ENCODE measurements around the gene CASK. TPM values are rescaled to one million over a fixed set of nuclear protein-coding genes. Genes with fewer than 3 reads are reported as not detected.

CASK gene
- total RNA-seq, 1 donor: 55.4 TPM

- Histone ChIP-seq H3K27me3 (ENCODE audit: insufficient read depth, low read length) (peaks cover 5% of the 10 kb centered on the region), H3K27ac (ENCODE audit: low read depth, low read length) (no peak overlapping the region), H3K9me3 (ENCODE audit: low read depth, low read length) (no peaks in the 10 kb centered on the region), H3K4me1 (ENCODE audit: insufficient read depth, low read length) (no peaks in the 10 kb centered on the region), H3K4me3 (ENCODE audit: insufficient read depth, low read length) (no peak overlapping the region), H3K36me3 (ENCODE audit: insufficient read depth, low read length) (no peaks in the 10 kb centered on the region), H3K4me2 (ENCODE audit: insufficient read depth, low read length) (no peak overlapping the region), H4K20me1 (ENCODE audit: insufficient read depth, low read length) (no peaks in the 10 kb centered on the region), H3K79me2 (ENCODE audit: insufficient read depth, low read length) (no peaks in the 10 kb centered on the region), H2AFZ (ENCODE audit: low read length) (no peak overlapping the region)
- TF ChIP-seq CTCF (IDR thresholded peaks at IDR 0.05; ENCODE audit: extremely low read depth, low read depth, low read length): no peak
- DNase-seq (ENCODE audit: insufficient read length, low spot score, missing footprints): no peak
Measured at GRCh38 chrX:41703574-41704029, 219.8 kb downstream of the CASK start.

- no peak for TF ChIP-seq CTCF (IDR thresholded peaks at IDR 0.05; ENCODE audit: extremely low read depth, low read depth, low read length)
- Histone ChIP-seq H3K79me2 (ENCODE audit: insufficient read depth, low read length) (no peaks in the 10 kb centered on the region), H3K36me3 (ENCODE audit: insufficient read depth, low read length) (no peaks in the 10 kb centered on the region), H3K4me3 (ENCODE audit: insufficient read depth, low read length) (no peak overlapping the region), H4K20me1 (ENCODE audit: insufficient read depth, low read length) (no peaks in the 10 kb centered on the region), H3K4me2 (ENCODE audit: insufficient read depth, low read length) (no peak overlapping the region), H3K4me1 (ENCODE audit: insufficient read depth, low read length) (peaks cover 8% of the 10 kb centered on the region), H3K27ac (ENCODE audit: low read depth, low read length) (no peak overlapping the region), H3K9me3 (ENCODE audit: low read depth, low read length) (no peaks in the 10 kb centered on the region), H3K27me3 (ENCODE audit: insufficient read depth, low read length) (peaks cover 2% of the 10 kb centered on the region), H2AFZ (ENCODE audit: low read length) (no peak overlapping the region)
- no peak for DNase-seq (ENCODE audit: insufficient read length, low spot score, missing footprints)
Measured at GRCh38 chrX:41695426-41695825, 227.9 kb downstream of the CASK start.

- TF ChIP-seq CTCF (IDR thresholded peaks at IDR 0.05; ENCODE audit: extremely low read depth, low read depth, low read length): no peak
- peaks cover 8% of the 10 kb centered on the region for H3K4me1 ChIP-seq (ENCODE audit: insufficient read depth, low read length)
- no peak for DNase-seq (ENCODE audit: insufficient read length, low spot score, missing footprints)
- H3K27ac ChIP-seq (ENCODE audit: low read depth, low read length): no peak overlapping the region
- H3K4me3 ChIP-seq (ENCODE audit: insufficient read depth, low read length): no peak overlapping the region
- H4K20me1 ChIP-seq (ENCODE audit: insufficient read depth, low read length): no peaks in the 10 kb centered on the region
- H2AFZ ChIP-seq (ENCODE audit: low read length): no peak overlapping the region
- H3K27me3 ChIP-seq (ENCODE audit: insufficient read depth, low read length): peaks cover 2% of the 10 kb centered on the region
- no peaks in the 10 kb centered on the region for H3K9me3 ChIP-seq (ENCODE audit: low read depth, low read length)
- H3K79me2 ChIP-seq (ENCODE audit: insufficient read depth, low read length): no peaks in the 10 kb centered on the region
- no peak overlapping the region for H3K4me2 ChIP-seq (ENCODE audit: insufficient read depth, low read length)
- no peaks in the 10 kb centered on the region for H3K36me3 ChIP-seq (ENCODE audit: insufficient read depth, low read length)
Measured at GRCh38 chrX:41693024-41693423, 230.3 kb downstream of the CASK start.

GRCh38 chrX:41692162-41692749 lies 231.1 kb downstream of the CASK start:
- Histone ChIP-seq H3K79me2 (ENCODE audit: insufficient read depth, low read length) (no peaks in the 10 kb centered on the region), H3K27me3 (ENCODE audit: insufficient read depth, low read length) (peaks cover 2% of the 10 kb centered on the region), H3K9me3 (ENCODE audit: low read depth, low read length) (no peaks in the 10 kb centered on the region), H3K27ac (ENCODE audit: low read depth, low read length) (peak overlapping the region; percentile 26), H4K20me1 (ENCODE audit: insufficient read depth, low read length) (no peaks in the 10 kb centered on the region), H3K4me3 (ENCODE audit: insufficient read depth, low read length) (no peak overlapping the region), H2AFZ (ENCODE audit: low read length) (no peak overlapping the region), H3K36me3 (ENCODE audit: insufficient read depth, low read length) (no peaks in the 10 kb centered on the region), H3K4me1 (ENCODE audit: insufficient read depth, low read length) (peaks cover 8% of the 10 kb centered on the region), H3K4me2 (ENCODE audit: insufficient read depth, low read length) (peak overlapping the region; percentile 33)
- DNase-seq (ENCODE audit: insufficient read length, low spot score, missing footprints): no peak
- TF ChIP-seq CTCF (IDR thresholded peaks at IDR 0.05; ENCODE audit: extremely low read depth, low read depth, low read length): no peak

All from osteoblast (primary cell).